Thyroid gland (tissue), 4 donors: Measurements from ENCODE around the gene BTBD2.

Experiments used
- CTCF ChIP-seq, 6 experiments: fragments of 200-600 bp in 3 of 6; fragments of 450-650 bp in 3 of 6; sonication (generic) in 3 of 6; IDR thresholded peaks; one replicate each; pipeline ENCODE4 v1.5.1; 2016 to 2019; ENCODE audit warnings: antibody characterized with exemption in 6 of 6, mild to moderate bottlenecking in 2 of 6, inconsistent platforms in 1 of 6, moderate library complexity in 1 of 6
- POLR2A ChIP-seq, 2 donors: fragments of 450-650 bp; IDR thresholded peaks; one replicate each; pipeline ENCODE4 v1.6.1; 2017; ENCODE audit warnings: antibody characterized with exemption in 2 of 2, mild to moderate bottlenecking in 2 of 2, moderate library complexity in 1 of 2

- TF ChIP-seq CTCF (IDR thresholded peaks at IDR 0.05) (no peak), POLR2A (IDR thresholded peaks at IDR 0.05) (no peak)
Measured at GRCh38 chr19:1987197-1988187, 28.0 kb downstream of the BTBD2 start.
